Measurements from ENCODE around the gene DIDO1.
"Not testable (repeated sequence)": the region's sequence is repeated elsewhere in the genome, so short reads cannot be mapped to it uniquely, and the experiment has no call there.

DIDO1 gene

GRCh38 chr20:62962221-62962879 is 36.0 kb upstream of the DIDO1 start:
- no peak for DNase-seq

GRCh38 chr20:62961799-62962198 is 35.5 kb upstream of the DIDO1 start:
- DNase-seq: no peak

GRCh38 chr20:62961310-62961783 is 35.0 kb upstream of the DIDO1 start:
- DNase-seq: no peak

- DNase-seq: not testable (repeated sequence)
Measured at GRCh38 chr20:62960446-62961309, 34.4 kb upstream of the DIDO1 start.

- no peak for DNase-seq
Measured at GRCh38 chr20:62959998-62960436, 33.7 kb upstream of the DIDO1 start.

- no peak for DNase-seq
Measured at GRCh38 chr20:62959101-62959971, 33.0 kb upstream of the DIDO1 start.

- no peak for DNase-seq
Measured at GRCh38 chr20:62958388-62959100, 32.2 kb upstream of the DIDO1 start.

- DNase-seq: no peak
Measured at GRCh38 chr20:62957136-62958117, 31.1 kb upstream of the DIDO1 start.

GRCh38 chr20:62956387-62957135 is 30.3 kb upstream of the DIDO1 start:
- no peak for DNase-seq

GRCh38 chr20:62955519-62956386 is 29.4 kb upstream of the DIDO1 start:
- no peak for DNase-seq

- peak; percentile 62 for DNase-seq
Measured at GRCh38 chr20:62953839-62954703, 27.8 kb upstream of the DIDO1 start.

- no peak for DNase-seq
Measured at GRCh38 chr20:62952968-62953838, 26.9 kb upstream of the DIDO1 start.

- peak; percentile 55 for DNase-seq
Measured at GRCh38 chr20:62952373-62952967, 26.2 kb upstream of the DIDO1 start, which contains the start of gene SLC17A9. Gene SLC17A9 (plus strand): TSS chr20:62952709. CDS start chr20:62952831, 122 bp downstream.

GRCh38 chr20:62951896-62952372 is 25.6 kb upstream of the DIDO1 start:
- DNase-seq: no peak

GRCh38 chr20:62951143-62951895 is 25.0 kb upstream of the DIDO1 start:
- no peak for DNase-seq

GRCh38 chr20:62950741-62951140 is 24.4 kb upstream of the DIDO1 start:
- no peak for DNase-seq
